Measurements from ENCODE around the gene CD58.

- TF ChIP-seq CTCF (conservative IDR thresholded peaks at IDR 0.05; ENCODE audit: low read depth, low read length) (no peak), EZH2 (IDR thresholded peaks at IDR 0.05; ENCODE audit: borderline replicate concordance, low read depth, low read length, poor library complexity, severe bottlenecking) (no peak)
Observed at GRCh38 chr1:116564426-116564825, 6.4 kb downstream of the CD58 start.

Data from A673 (cell line).